ENCODE data around the gene SBF1.
"Not testable (repeated sequence)": the region's sequence is repeated elsewhere in the genome, so short reads cannot be mapped to it uniquely, and the experiment has no call there.

Gene SBF1

GRCh38 chr22:50436841-50437341 lies 37.9 kb downstream of the SBF1 start:
- in situ Hi-C loops (cut with MboI; ENCODE audit: low pct_unique_long_range_greater_than_20kb, low sequenced_read_pairs) = loop anchor here (10.0 kb wide), 1 partner anchor 48 kb away; the partner anchor contains the start of genes ADM2 and MIOX
- no peak for DNase-seq

GRCh38 chr22:50436015-50436830 lies 38.6 kb downstream of the SBF1 start:
- in situ Hi-C loops (cut with MboI; ENCODE audit: low pct_unique_long_range_greater_than_20kb, low sequenced_read_pairs) = loop anchor here (10.0 kb wide), 1 partner anchor 49 kb away; the partner anchor contains the start of genes ADM2 and MIOX
- no peak for DNase-seq

GRCh38 chr22:50435291-50436014 lies 39.4 kb downstream of the SBF1 start:
- in situ Hi-C loops (cut with MboI; ENCODE audit: low pct_unique_long_range_greater_than_20kb, low sequenced_read_pairs) = loop anchor here (10.0 kb wide), 1 partner anchor 49 kb away; the partner anchor contains the start of genes ADM2 and MIOX
- DNase-seq = no peak

- in situ Hi-C loops (cut with MboI; ENCODE audit: low pct_unique_long_range_greater_than_20kb, low sequenced_read_pairs) = loop anchor here (10.0 kb wide), 1 partner anchor 50 kb away; the partner anchor contains the start of genes ADM2 and MIOX
- no peak for DNase-seq
Measured at GRCh38 chr22:50434849-50435248, 40.0 kb downstream of the SBF1 start.

- in situ Hi-C loops (cut with MboI; ENCODE audit: low pct_unique_long_range_greater_than_20kb, low sequenced_read_pairs) = loop anchor here (10.0 kb wide), 1 partner anchor 52 kb away; the partner anchor contains the start of genes ADM2 and MIOX
- DNase-seq = not testable (repeated sequence)
Measured at GRCh38 chr22:50432877-50433510, 41.8 kb downstream of the SBF1 start.

DNA sequence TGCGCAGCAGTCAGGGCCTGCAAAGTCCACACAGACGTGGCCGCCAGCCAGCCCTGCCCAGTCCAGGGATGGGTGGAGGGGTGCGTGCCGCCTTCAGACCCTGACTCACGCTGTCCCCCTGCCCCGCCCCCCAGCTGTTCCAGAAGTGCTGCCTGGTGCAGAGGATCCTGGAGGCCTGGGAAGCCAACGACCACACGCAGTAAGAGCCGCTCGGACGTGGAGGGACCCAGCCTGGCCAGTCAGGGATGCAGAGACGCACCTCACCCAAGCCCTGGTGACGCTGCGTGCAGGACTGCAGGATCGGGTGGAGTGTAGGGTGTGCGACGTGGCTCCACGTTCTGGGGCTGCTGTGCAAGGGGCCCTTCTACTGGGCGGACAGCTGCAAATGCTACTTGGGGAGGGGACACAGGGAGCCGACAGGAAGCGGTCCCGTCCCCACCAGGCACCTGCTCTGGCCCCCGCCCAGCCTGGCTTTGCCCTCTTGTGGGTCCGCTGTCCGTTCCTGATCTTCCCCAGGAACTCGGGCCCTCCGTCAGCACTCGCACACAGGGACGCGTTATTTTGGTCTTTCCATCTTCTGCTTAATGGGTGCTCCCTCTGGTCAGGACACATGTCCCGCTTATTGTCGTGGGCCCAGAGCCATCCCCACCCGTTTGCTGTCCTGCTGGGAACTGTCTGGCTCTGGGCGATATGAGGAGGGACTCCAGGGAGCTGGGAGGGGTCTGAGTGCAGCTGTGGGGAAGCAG lies 42.5 kb downstream of the SBF1 start:
- DNase-seq = no peak
- in situ Hi-C loops (cut with MboI; ENCODE audit: low pct_unique_long_range_greater_than_20kb, low sequenced_read_pairs) = loop anchor here (10.0 kb wide), 1 partner anchor 52 kb away; the partner anchor contains the start of genes ADM2 and MIOX

GRCh38 chr22:50425179-50425916 lies 49.5 kb downstream of the SBF1 start:
- no peak for DNase-seq

GRCh38 chr22:50423956-50424355 lies 50.9 kb downstream of the SBF1 start:
- in situ Hi-C loops (cut with MboI; ENCODE audit: low pct_unique_long_range_greater_than_20kb, low sequenced_read_pairs) = no loop called here
- DNase-seq = no peak

More at GRCh38 chr22:50425179-50425916, 49.5 kb downstream of the SBF1 start:
- in situ Hi-C loops (cut with MboI; ENCODE audit: low pct_unique_long_range_greater_than_20kb, low sequenced_read_pairs) = no loop called here

DNA sequence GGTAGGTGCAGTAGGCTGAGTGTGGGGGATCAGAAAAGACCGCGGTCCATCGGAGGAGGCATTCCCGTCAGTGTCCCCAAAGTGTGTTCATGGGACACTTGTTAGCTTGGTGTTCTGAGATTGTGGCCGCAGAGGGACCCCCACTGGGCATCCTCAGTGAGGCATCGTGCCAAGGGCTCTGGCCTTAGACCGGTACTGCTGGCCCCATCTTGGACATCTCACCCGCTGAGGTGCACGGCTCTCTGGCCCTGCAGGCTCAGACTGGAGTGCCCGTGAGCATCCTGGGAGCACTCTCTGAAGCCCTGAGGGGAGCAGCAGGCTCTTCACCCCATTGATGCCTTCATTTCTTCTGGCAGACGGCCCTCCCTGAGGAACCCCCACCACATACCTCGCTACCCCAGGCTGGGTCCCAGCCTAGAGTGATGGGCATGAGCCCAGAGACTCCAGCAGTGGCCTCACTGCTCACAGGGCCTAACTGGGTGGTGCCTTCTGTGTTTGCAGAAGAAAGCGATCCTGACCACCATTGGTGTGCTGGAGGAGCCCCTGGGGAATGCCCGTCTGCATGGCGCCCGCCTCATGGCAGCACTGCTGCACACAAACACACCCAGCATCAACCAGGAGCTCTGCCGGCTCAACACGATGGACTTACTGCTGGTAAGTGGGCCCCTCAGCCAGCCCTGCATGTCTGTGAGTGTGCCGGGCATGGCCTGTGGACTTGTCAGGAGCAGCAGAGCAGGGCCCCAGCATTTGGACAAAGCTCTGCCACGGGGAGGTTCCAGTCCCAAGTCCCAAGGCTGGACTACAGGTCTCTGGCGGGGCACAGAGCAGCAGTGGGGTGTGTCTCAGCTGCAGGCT lies 51.6 kb downstream of the SBF1 start:
- no peak for DNase-seq
- in situ Hi-C loops (cut with MboI; ENCODE audit: low pct_unique_long_range_greater_than_20kb, low sequenced_read_pairs) = no loop called here

GRCh38 chr22:50422046-50422445 lies 52.8 kb downstream of the SBF1 start:
- no peak for DNase-seq
- in situ Hi-C loops (cut with MboI; ENCODE audit: low pct_unique_long_range_greater_than_20kb, low sequenced_read_pairs) = no loop called here

DNA sequence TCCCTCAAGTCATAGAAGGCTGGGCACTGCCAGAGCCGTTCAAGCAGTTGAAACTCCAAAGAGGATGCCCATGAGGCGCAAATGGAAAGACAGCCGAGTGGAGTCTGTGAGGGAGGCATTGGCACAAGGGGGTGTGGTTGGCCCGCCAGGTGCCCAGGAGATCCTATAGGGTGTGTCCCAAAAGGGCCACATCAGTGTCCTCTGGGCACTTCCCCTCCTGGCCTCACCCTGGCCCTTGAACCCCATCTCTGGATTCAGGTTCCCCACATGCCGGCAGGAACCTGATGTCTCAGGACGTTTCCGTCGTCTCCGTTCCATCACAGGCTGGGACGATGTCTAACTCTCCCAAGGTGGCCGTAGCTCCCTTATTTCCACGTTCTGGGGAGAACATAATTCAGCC lies 54.3 kb downstream of the SBF1 start:
- no peak for DNase-seq
- in situ Hi-C loops (cut with MboI; ENCODE audit: low pct_unique_long_range_greater_than_20kb, low sequenced_read_pairs) = no loop called here

- in situ Hi-C loops (cut with MboI; ENCODE audit: low pct_unique_long_range_greater_than_20kb, low sequenced_read_pairs) = no loop called here
- DNase-seq = no peak
Measured at GRCh38 chr22:50420015-50420414, 54.8 kb downstream of the SBF1 start.

- in situ Hi-C loops (cut with MboI; ENCODE audit: low pct_unique_long_range_greater_than_20kb, low sequenced_read_pairs) = no loop called here
- DNase-seq = no peak
Measured at GRCh38 chr22:50419116-50419515, 55.7 kb downstream of the SBF1 start.

DNA sequence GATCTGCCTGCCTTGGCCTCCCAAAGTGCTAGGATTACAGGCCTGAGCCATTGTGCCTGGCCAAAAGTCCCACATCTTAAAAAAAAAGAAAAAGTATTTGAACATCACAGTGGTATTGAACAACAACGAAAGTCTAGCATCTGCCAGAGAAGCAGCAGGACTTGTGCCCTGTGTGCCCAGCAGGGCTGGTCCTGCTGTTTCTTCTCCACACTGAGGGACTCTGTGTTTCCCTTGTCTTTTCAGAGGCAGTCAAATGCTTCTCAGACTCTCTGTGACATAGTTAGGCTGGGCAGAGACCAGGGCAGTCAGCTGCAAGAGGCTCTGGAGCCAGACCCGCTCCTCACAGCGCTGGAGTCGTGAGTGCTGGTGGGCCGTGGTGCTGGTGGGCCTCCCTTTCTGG lies 56.2 kb downstream of the SBF1 start:
- in situ Hi-C loops (cut with MboI; ENCODE audit: low pct_unique_long_range_greater_than_20kb, low sequenced_read_pairs) = no loop called here
- DNase-seq = no peak

GRCh38 chr22:50417411-50418210 lies 57.2 kb downstream of the SBF1 start:
- in situ Hi-C loops (cut with MboI; ENCODE audit: low pct_unique_long_range_greater_than_20kb, low sequenced_read_pairs) = no loop called here
- DNase-seq = no peak

GRCh38 chr22:50416996-50417395 lies 57.8 kb downstream of the SBF1 start:
- in situ Hi-C loops (cut with MboI; ENCODE audit: low pct_unique_long_range_greater_than_20kb, low sequenced_read_pairs) = no loop called here
- DNase-seq = no peak
